Mesendoderm (in vitro differentiated cells): ENCODE measurements around the gene RAB3GAP2.
"Not testable (repeated sequence)": the region's sequence is repeated elsewhere in the genome, so short reads cannot be mapped to it uniquely, and the experiment has no call there.

Experiments
- DNase-seq: peaks from one replicate; pipeline ENCODE4 v3.0.0; 2013
- H2AK5ac ChIP-seq: 2 replicates; pipeline ENCODE4 v1.6.1; 2013; ENCODE audit warnings: low read length, inconsistent platforms
- H2BK120ac ChIP-seq: 2 replicates; pipeline ENCODE4 v1.6.1; 2013; ENCODE audit warnings: low read depth, mild to moderate bottlenecking, low read length, moderate library complexity, mixed read lengths
- H2BK15ac ChIP-seq: replicated peaks from 2 replicates; pipeline ENCODE4 v1.6.1; 2013; ENCODE audit warnings: low read depth, mild to moderate bottlenecking, moderate library complexity
- H2BK5ac ChIP-seq: 2 replicates; pipeline ENCODE4 v1.6.1; 2013; ENCODE audit warnings: low read length, inconsistent platforms
- H3K18ac ChIP-seq: 2 replicates; pipeline ENCODE4 v1.6.1; 2013; ENCODE audit warnings: mild to moderate bottlenecking, low read length, mixed read lengths
- H3K23ac ChIP-seq: one replicate; pipeline ENCODE4 v1.6.1; 2013; ENCODE audit warnings: low read length
- H3K27ac ChIP-seq: 2 replicates; pipeline ENCODE4 v1.5.1; 2013; ENCODE audit warnings: low read depth, mild to moderate bottlenecking, inconsistent platforms, low read length, moderate library complexity
- H3K27me3 ChIP-seq: 2 replicates; pipeline ENCODE4 v1.6.1; 2013; ENCODE audit warnings: low read length, control low read depth, mild to moderate bottlenecking, inconsistent platforms; ENCODE audit not compliant: insufficient read depth, poor library complexity
- H3K36me3 ChIP-seq: 2 replicates; pipeline ENCODE4 v1.6.1; 2013; ENCODE audit warnings: low read length, inconsistent platforms; ENCODE audit not compliant: control insufficient read depth, insufficient read depth
- H3K4ac ChIP-seq: one replicate; pipeline ENCODE4 v1.6.1; 2013; ENCODE audit warnings: low read depth, mild to moderate bottlenecking, low read length, moderate library complexity
- H3K4me1 ChIP-seq: 2 replicates; pipeline ENCODE4 v1.6.1; 2013; ENCODE audit warnings: low read depth, low read length, inconsistent platforms; ENCODE audit not compliant: control insufficient read depth
- H3K4me2 ChIP-seq: 2 replicates; pipeline ENCODE4 v1.6.1; 2013; ENCODE audit warnings: low read length
- H3K4me3 ChIP-seq: 2 replicates; pipeline ENCODE4 v1.5.1; 2013; ENCODE audit warnings: mild to moderate bottlenecking, low read length
- H3K56ac ChIP-seq: one replicate; pipeline ENCODE4 v1.6.1; 2013; ENCODE audit warnings: low read length
- H3K79me1 ChIP-seq: 2 replicates; pipeline ENCODE4 v1.6.1; 2013; ENCODE audit warnings: low read length, inconsistent platforms
- H3K79me2 ChIP-seq: 2 replicates; pipeline ENCODE4 v1.6.1; 2013; ENCODE audit warnings: mild to moderate bottlenecking, low read length; ENCODE audit not compliant: control insufficient read depth, insufficient read depth
- H3K9ac ChIP-seq: 2 replicates; pipeline ENCODE4 v1.6.1; 2013; ENCODE audit warnings: low read length, inconsistent platforms
- H4K5ac ChIP-seq: one replicate; pipeline ENCODE4 v1.6.1; 2013; ENCODE audit warnings: low read length
- H4K8ac ChIP-seq: one replicate; pipeline ENCODE4 v1.6.1; 2013; ENCODE audit warnings: low read depth, mild to moderate bottlenecking, control low read depth, low read length, moderate library complexity
- WGBS: extraction: QIAGEN DNeasy Blood & Tissue Kit; methylation state at CpG from one replicate; pipeline ENCODE4 v1.1.7; 2013; ENCODE audit warnings: low lambda C conversion rate, missing lambda C conversion rate; ENCODE audit not compliant: insufficient coverage; ENCODE audit errors: extremely low coverage; 5-methylcytosine and 5-hydroxymethylcytosine counted together

Gene RAB3GAP2

DNA sequence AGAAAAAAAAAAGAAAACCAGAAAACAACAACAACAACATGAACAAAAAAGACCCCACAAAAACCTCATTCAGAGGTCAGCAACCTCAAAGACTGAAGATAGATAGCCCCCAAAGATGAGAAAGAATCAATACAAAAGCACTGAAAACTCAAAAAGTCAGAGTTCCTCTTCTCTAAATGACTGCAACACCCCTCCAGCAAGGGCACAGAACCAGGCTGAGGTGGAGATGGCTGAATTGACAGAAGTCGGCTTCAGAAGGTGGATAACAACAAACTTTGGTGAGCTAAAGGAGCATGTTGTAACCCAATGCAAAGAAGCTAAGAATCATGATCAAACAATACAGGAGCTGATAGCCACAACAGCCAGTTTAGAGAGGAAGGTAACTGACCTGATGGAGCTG is 17.0 kb downstream of the RAB3GAP2 start:
- no peak overlapping the region for H3K18ac ChIP-seq
- WGBS, result no CpG with 5 or more reads among the region's 1 CpG

GRCh38 chr1:220253290-220253689 is 19.0 kb downstream of the RAB3GAP2 start:
- not testable (repeated sequence) for DNase-seq, H3K23ac ChIP-seq, H4K8ac ChIP-seq, H3K27ac ChIP-seq, H3K9ac ChIP-seq, H3K4me3 ChIP-seq, H3K4me1 ChIP-seq, H3K27me3 ChIP-seq, H2BK15ac ChIP-seq, H3K4me2 ChIP-seq, H4K5ac ChIP-seq, H2BK120ac ChIP-seq, H3K56ac ChIP-seq, H2BK5ac ChIP-seq, H2AK5ac ChIP-seq, H3K18ac ChIP-seq, H3K4ac ChIP-seq, H3K36me3 ChIP-seq
- WGBS, result no CpG with 5 or more reads among the region's 12 CpGs
- H3K79me1 ChIP-seq, result peaks cover 14% of the 10 kb centered on the region
- H3K79me2 ChIP-seq, result peaks cover 10% of the 10 kb centered on the region

More for the DNA sequence above, 17.0 kb downstream of the RAB3GAP2 start:
- Histone ChIP-seq H3K9ac (no peak overlapping the region), H3K4me3 (no peak overlapping the region), H3K4me2 (no peak overlapping the region), H2AK5ac (no peak overlapping the region), H2BK15ac (no peak overlapping the region), H3K27ac (no peak overlapping the region), H4K5ac (no peak overlapping the region), H3K23ac (no peak overlapping the region), H2BK5ac (no peak overlapping the region), H3K27me3 (no peaks in the 10 kb centered on the region), H3K56ac (peak overlapping the region; percentile 7), H3K79me1 (peaks cover 11% of the 10 kb centered on the region), H3K79me2 (peaks cover 10% of the 10 kb centered on the region), H3K36me3 (no peaks in the 10 kb centered on the region), H3K4ac (no peak overlapping the region), H3K4me1 (no peaks in the 10 kb centered on the region), H4K8ac (no peak overlapping the region), H2BK120ac (no peak overlapping the region)
- DNase-seq, result no peak

DNA sequence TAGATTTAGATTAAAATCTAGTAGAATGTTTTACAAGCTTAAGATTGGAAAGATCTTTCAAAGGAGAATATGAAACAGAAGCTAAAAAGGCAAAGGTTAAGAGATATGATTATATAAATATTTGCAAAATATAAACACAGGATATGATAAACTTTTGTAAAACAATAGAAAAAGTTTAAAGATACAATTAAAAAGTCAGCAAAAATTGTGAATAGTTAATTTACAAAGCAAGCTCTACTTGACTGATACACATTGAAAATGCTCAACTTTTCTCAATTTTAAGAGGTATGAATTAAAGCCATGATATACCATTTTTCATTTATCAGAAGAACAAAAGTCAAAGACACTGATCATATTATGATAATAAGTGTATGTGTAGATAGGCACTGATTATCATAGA is 21.0 kb downstream of the RAB3GAP2 start:
- Histone ChIP-seq H4K5ac (no peak overlapping the region), H3K79me1 (peaks cover 14% of the 10 kb centered on the region), H4K8ac (no peak overlapping the region), H3K23ac (no peak overlapping the region), H2BK120ac (no peak overlapping the region), H3K4me1 (no peaks in the 10 kb centered on the region), H3K4me2 (no peak overlapping the region), H3K36me3 (peaks cover 3% of the 10 kb centered on the region), H2AK5ac (no peak overlapping the region), H3K4ac (no peak overlapping the region), H3K27ac (no peak overlapping the region), H3K18ac (no peak overlapping the region), H2BK5ac (no peak overlapping the region), H3K27me3 (no peaks in the 10 kb centered on the region), H3K9ac (no peak overlapping the region), H3K56ac (no peak overlapping the region), H3K79me2 (peaks cover 10% of the 10 kb centered on the region), H3K4me3 (no peak overlapping the region), H2BK15ac (no peak overlapping the region)
- DNase-seq, result no peak

GRCh38 chr1:220250681-220251080 is 21.6 kb downstream of the RAB3GAP2 start:
- no peak overlapping the region for H3K18ac ChIP-seq
- no peak overlapping the region for H2AK5ac ChIP-seq
- no peak overlapping the region for H2BK15ac ChIP-seq
- peaks cover 14% of the 10 kb centered on the region for H3K79me1 ChIP-seq
- H4K8ac ChIP-seq, result no peak overlapping the region
- no peak overlapping the region for H2BK5ac ChIP-seq
- H3K4me1 ChIP-seq, result no peaks in the 10 kb centered on the region
- no peak overlapping the region for H3K4me2 ChIP-seq
- no peak overlapping the region for H4K5ac ChIP-seq
- H3K4ac ChIP-seq, result no peak overlapping the region
- H3K56ac ChIP-seq, result no peak overlapping the region
- DNase-seq, result no peak
- no peak overlapping the region for H3K9ac ChIP-seq
- H3K27me3 ChIP-seq, result no peaks in the 10 kb centered on the region
- no peak overlapping the region for H3K4me3 ChIP-seq
- no peak overlapping the region for H2BK120ac ChIP-seq
- H3K79me2 ChIP-seq, result peaks cover 10% of the 10 kb centered on the region
- no peak overlapping the region for H3K23ac ChIP-seq
- H3K27ac ChIP-seq, result no peak overlapping the region
- peaks cover 3% of the 10 kb centered on the region for H3K36me3 ChIP-seq

DNA sequence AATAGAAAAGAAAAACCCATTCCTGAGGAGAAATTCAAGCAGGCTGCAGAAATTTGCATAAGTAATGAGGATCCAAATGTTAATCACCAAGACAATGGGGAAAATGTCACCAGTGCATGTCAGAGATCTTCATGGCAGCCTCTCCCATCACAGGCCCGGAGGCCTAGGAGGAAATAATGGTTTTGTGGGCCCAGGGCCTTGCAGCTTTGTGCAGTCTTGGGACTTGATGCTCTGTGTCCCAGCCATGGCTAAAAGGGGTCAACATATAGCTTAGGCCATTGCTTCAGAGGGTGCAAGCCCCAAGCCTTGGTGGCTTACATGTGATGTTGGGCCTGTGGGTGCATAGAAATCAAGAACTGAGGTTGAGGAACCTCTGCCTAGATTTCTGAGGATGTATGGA is 22.7 kb downstream of the RAB3GAP2 start:
- H2AK5ac ChIP-seq, result no peak overlapping the region
- no peak overlapping the region for H4K5ac ChIP-seq
- no peak overlapping the region for H3K4ac ChIP-seq
- no peak overlapping the region for H3K4me2 ChIP-seq
- no peaks in the 10 kb centered on the region for H3K27me3 ChIP-seq
- no peaks in the 10 kb centered on the region for H3K4me1 ChIP-seq
- H3K79me1 ChIP-seq, result peaks cover 11% of the 10 kb centered on the region
- no peak overlapping the region for H3K27ac ChIP-seq
- H3K4me3 ChIP-seq, result peak overlapping the region; percentile 12
- peaks cover 9% of the 10 kb centered on the region for H3K79me2 ChIP-seq
- peak; percentile 38 for DNase-seq
- no peak overlapping the region for H2BK120ac ChIP-seq
- no peak overlapping the region for H3K9ac ChIP-seq
- H3K56ac ChIP-seq, result no peak overlapping the region
- peaks cover 3% of the 10 kb centered on the region for H3K36me3 ChIP-seq
- no peak overlapping the region for H2BK15ac ChIP-seq
- no CpG with 5 or more reads among the region's 1 CpG for WGBS
- H3K18ac ChIP-seq, result no peak overlapping the region
- H4K8ac ChIP-seq, result no peak overlapping the region
- H3K23ac ChIP-seq, result no peak overlapping the region
- H2BK5ac ChIP-seq, result no peak overlapping the region

DNA sequence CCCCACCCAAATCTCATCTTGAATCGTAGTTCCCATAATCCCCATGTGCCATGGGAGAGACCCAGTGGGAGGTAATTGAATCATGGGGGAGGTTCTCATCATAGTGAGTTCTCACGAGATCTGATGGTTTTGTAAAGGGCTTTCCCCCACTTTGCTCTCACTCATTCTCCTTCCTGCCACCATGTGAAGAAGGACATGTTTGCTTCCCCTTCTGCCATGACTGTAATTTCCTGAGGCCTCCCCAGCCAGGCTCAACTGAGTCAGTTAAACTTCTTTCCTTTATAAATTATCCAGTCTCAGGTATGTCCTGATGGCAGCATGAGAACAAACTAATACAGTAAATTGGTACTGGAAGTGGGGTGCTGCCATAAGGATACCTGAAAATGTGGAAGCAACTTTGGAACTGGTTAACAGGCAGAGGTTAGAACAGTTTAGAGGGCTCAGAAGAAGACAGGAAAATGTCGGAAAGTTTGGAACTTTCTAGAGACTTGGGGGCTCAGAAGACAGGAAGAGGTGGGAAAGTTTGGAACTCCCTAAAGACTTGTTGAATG is 23.5 kb downstream of the RAB3GAP2 start:
- not testable (repeated sequence) for H3K4me3 ChIP-seq, H3K27me3 ChIP-seq, H2BK120ac ChIP-seq, H3K27ac ChIP-seq, H2BK15ac ChIP-seq, H2AK5ac ChIP-seq, H3K9ac ChIP-seq, H4K8ac ChIP-seq, H3K4ac ChIP-seq, H3K23ac ChIP-seq, H3K4me1 ChIP-seq, H2BK5ac ChIP-seq, H3K56ac ChIP-seq, H3K18ac ChIP-seq, H3K4me2 ChIP-seq, H3K36me3 ChIP-seq, DNase-seq, H4K5ac ChIP-seq
- WGBS, result no CpG with 5 or more reads among the region's 3 CpGs
- Histone ChIP-seq H3K79me2 (peaks cover 14% of the 10 kb centered on the region), H3K79me1 (peaks cover 11% of the 10 kb centered on the region)
